ENCODE data around the gene BEND6.

GRCh38 chr6:56970849-56971248 is 15.9 kb downstream of the BEND6 start:
- TF ChIP-seq CTCF (IDR thresholded peaks at IDR 0.05): no peak
- no peak for TF ChIP-seq POLR2A (IDR thresholded peaks at IDR 0.05)

Data from body of pancreas (tissue), 4 donors.